ENCODE data around the gene RFXAP. TPM values are rescaled to one million over a fixed set of nuclear protein-coding genes. Genes with fewer than 3 reads are reported as not detected.

RFXAP gene
- total and polyA plus RNA-seq, 2 donors (not counting 1 experiment from before 2014, with no cell fraction given), result 1.8 to 4.6 TPM

- H2AFZ ChIP-seq (ENCODE audit: low read length), result no peak overlapping the region
These were observed 29.4 kb downstream of the RFXAP start for GRCh38 chr13:36848199-36848982.

DNA sequence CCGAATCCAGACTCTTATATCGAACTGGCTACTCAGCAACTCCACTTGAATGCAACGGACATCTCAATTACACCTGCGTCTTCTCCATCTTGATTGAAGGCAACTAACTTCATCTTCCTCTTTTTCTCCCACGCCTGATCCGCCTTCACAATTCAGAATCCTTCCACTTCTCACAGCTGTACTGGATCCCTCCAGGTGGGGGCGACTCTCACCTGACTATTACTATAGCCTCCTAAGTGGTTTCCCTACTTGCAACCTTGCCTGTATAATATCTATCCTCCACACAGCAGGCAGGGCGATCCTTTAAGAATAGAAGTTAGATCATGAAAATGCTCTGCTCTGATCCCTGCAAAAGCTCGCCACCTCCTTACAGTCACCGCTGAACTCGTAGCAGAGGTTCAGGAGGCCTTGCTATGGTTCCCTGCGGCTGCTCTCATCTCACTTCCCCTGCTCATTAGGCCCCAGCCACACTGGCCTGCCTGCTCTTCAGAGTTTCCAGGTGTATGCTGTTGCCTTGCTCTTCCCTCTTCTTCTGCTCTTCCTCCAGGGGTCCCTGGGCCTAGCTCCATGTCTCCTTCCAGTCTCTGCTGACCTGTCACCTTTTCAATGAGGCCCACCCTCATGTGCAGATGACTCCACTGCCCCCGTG, 31.9 kb downstream of the RFXAP start:
- no peaks in the 10 kb centered on the region for H3K79me2 ChIP-seq (ENCODE audit: control insufficient read depth, insufficient read depth, low read length)
- TF ChIP-seq EZH2 (IDR thresholded peaks at IDR 0.05; ENCODE audit: low read length, missing control alignments), result no peak
- peak in 1 of 2 donors; percentile 21 for TF ChIP-seq CTCF (conservative IDR thresholded peaks at IDR 0.05 in 1 of 2, IDR thresholded peaks at IDR 0.05 in 1 of 2; ENCODE audit: low read depth in 1 of 2, low read length in 2 of 2)
- H2AFZ ChIP-seq (ENCODE audit: low read length), result no peak overlapping the region
- no peak for DNase-seq (ENCODE audit: low read depth in 2 of 2)
- H3K4me2 ChIP-seq (ENCODE audit: extremely low read depth, insufficient read depth, low read length), result no peak overlapping the region
- no peaks in the 10 kb centered on the region for H4K20me1 ChIP-seq (ENCODE audit: control insufficient read depth, extremely low read depth, insufficient read depth, low read length)
- no peaks in the 10 kb centered on the region for H3K9me3 ChIP-seq (ENCODE audit: control insufficient read depth, insufficient read depth, low read depth, low read length)
- no peak overlapping the region for H3K9ac ChIP-seq (ENCODE audit: insufficient read depth, low read length)
- H3K36me3 ChIP-seq (ENCODE audit: control insufficient read depth, insufficient read depth, low read length), result no peaks in the 10 kb centered on the region
- H3K4me1 ChIP-seq (ENCODE audit: control insufficient read depth, extremely low read depth, insufficient read depth, low read length), result no peaks in the 10 kb centered on the region
- no peak overlapping the region for H3K27ac ChIP-seq (ENCODE audit: insufficient read depth, low read length)
- H3K4me3 ChIP-seq (replicated peaks in 1 of 4; ENCODE audit: control extremely low read depth in 1 of 4, insufficient read depth in 1 of 4, low read depth in 3 of 4, low read length in 4 of 4), result no peak overlapping the region
- H3K27me3 ChIP-seq (ENCODE audit: control insufficient read depth, insufficient read depth, low read length), result no peaks in the 10 kb centered on the region

More at GRCh38 chr13:36848199-36848982, 29.4 kb downstream of the RFXAP start:
- no peaks in the 10 kb centered on the region for H3K4me1 ChIP-seq (ENCODE audit: control insufficient read depth, extremely low read depth, insufficient read depth, low read length)
- no peaks in the 10 kb centered on the region for H3K9me3 ChIP-seq (ENCODE audit: control insufficient read depth, insufficient read depth, low read depth, low read length)
- no peaks in the 10 kb centered on the region for H3K36me3 ChIP-seq (ENCODE audit: control insufficient read depth, insufficient read depth, low read length)
- H3K79me2 ChIP-seq (ENCODE audit: control insufficient read depth, insufficient read depth, low read length), result no peaks in the 10 kb centered on the region
- no peak overlapping the region for H3K4me3 ChIP-seq (replicated peaks in 1 of 4; ENCODE audit: control extremely low read depth in 1 of 4, insufficient read depth in 1 of 4, low read depth in 3 of 4, low read length in 4 of 4)
- no peak overlapping the region for H3K4me2 ChIP-seq (ENCODE audit: extremely low read depth, insufficient read depth, low read length)
- no peak overlapping the region for H3K27ac ChIP-seq (ENCODE audit: insufficient read depth, low read length)
- no peaks in the 10 kb centered on the region for H4K20me1 ChIP-seq (ENCODE audit: control insufficient read depth, extremely low read depth, insufficient read depth, low read length)
- TF ChIP-seq EZH2 (IDR thresholded peaks at IDR 0.05; ENCODE audit: low read length, missing control alignments) (no peak), CTCF (conservative IDR thresholded peaks at IDR 0.05 in 1 of 2, IDR thresholded peaks at IDR 0.05 in 1 of 2; ENCODE audit: low read depth in 1 of 2, low read length in 2 of 2) (no peak)
- H3K27me3 ChIP-seq (ENCODE audit: control insufficient read depth, insufficient read depth, low read length), result no peaks in the 10 kb centered on the region
- H3K9ac ChIP-seq (ENCODE audit: insufficient read depth, low read length), result no peak overlapping the region
- DNase-seq (ENCODE audit: low read depth in 2 of 2), result no peak

DNA sequence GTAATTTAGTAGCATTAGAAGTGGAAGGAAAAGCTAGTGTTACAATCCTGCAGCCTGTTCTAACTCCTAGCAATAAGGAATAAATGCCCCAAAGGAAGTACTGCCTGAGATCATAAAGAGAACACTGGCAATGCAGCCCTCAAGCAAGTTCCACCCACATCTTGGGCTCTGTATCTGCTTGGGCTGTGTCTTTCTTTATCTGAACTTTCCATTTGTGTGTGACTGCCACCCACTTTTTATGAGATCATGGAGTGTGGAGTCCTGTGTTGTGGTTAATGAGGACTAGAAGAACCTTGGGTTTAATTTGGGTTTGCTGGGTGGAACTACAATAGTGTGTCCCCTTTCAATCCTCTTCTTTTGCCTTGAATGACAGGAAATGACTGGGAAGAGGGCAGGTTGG, 38.2 kb downstream of the RFXAP start:
- no peaks in the 10 kb centered on the region for H3K36me3 ChIP-seq (ENCODE audit: control insufficient read depth, insufficient read depth, low read length)
- H3K27me3 ChIP-seq (ENCODE audit: control insufficient read depth, insufficient read depth, low read length), result no peaks in the 10 kb centered on the region
- H3K4me1 ChIP-seq (ENCODE audit: control insufficient read depth, extremely low read depth, insufficient read depth, low read length), result no peaks in the 10 kb centered on the region
- H3K27ac ChIP-seq (ENCODE audit: insufficient read depth, low read length), result no peak overlapping the region
- no peak overlapping the region for H3K4me2 ChIP-seq (ENCODE audit: extremely low read depth, insufficient read depth, low read length)
- H3K79me2 ChIP-seq (ENCODE audit: control insufficient read depth, insufficient read depth, low read length), result no peaks in the 10 kb centered on the region
- no peaks in the 10 kb centered on the region for H3K9me3 ChIP-seq (ENCODE audit: control insufficient read depth, insufficient read depth, low read depth, low read length)
- H3K4me3 ChIP-seq (replicated peaks in 1 of 4; ENCODE audit: control extremely low read depth in 1 of 4, insufficient read depth in 1 of 4, low read depth in 3 of 4, low read length in 4 of 4), result no peak overlapping the region
- H3K9ac ChIP-seq (ENCODE audit: insufficient read depth, low read length), result no peak overlapping the region
- no peak overlapping the region for H2AFZ ChIP-seq (ENCODE audit: low read length)
- DNase-seq (ENCODE audit: low read depth in 2 of 2), result peak in 1 of 2 donors; percentile 8
- no peaks in the 10 kb centered on the region for H4K20me1 ChIP-seq (ENCODE audit: control insufficient read depth, extremely low read depth, insufficient read depth, low read length)
- TF ChIP-seq EZH2 (IDR thresholded peaks at IDR 0.05; ENCODE audit: low read length, missing control alignments), result no peak
- no peak for TF ChIP-seq CTCF (conservative IDR thresholded peaks at IDR 0.05 in 1 of 2, IDR thresholded peaks at IDR 0.05 in 1 of 2; ENCODE audit: low read depth in 1 of 2, low read length in 2 of 2)
